HEK293T (cell line): ENCODE results near the gene CFAP299.

Experiments used
- ARNT ChIP-seq: fragments of 450-650 bp; IDR thresholded peaks from 2 replicates; pipeline ENCODE4 v1.6.1; 2017; ENCODE audit warnings: mild to moderate bottlenecking
- BHLHE40 ChIP-seq: fragments of 450-650 bp; IDR thresholded peaks from 2 replicates; pipeline ENCODE4 v1.6.1; 2016; ENCODE audit warnings: mild to moderate bottlenecking, moderate library complexity, borderline replicate concordance
- CTBP1 ChIP-seq: fragments of 450-650 bp; IDR thresholded peaks from 2 replicates; pipeline ENCODE4 v1.6.1; 2016; ENCODE audit warnings: borderline replicate concordance
- ELF4 ChIP-seq: fragments of 450-650 bp; IDR thresholded peaks from 2 replicates; pipeline ENCODE4 v1.6.1; 2017; ENCODE audit warnings: antibody characterized with exemption
- FOXA1 ChIP-seq: fragments of 450-650 bp; IDR thresholded peaks from 2 replicates; pipeline ENCODE4 v1.6.1; 2016; ENCODE audit warnings: mild to moderate bottlenecking
- FOXK2 ChIP-seq: fragments of 450-650 bp; IDR thresholded peaks from 2 replicates; pipeline ENCODE4 v1.6.1; 2016; ENCODE audit warnings: mild to moderate bottlenecking
- FOXM1 ChIP-seq: fragments of 450-650 bp; IDR thresholded peaks from 2 replicates; pipeline ENCODE4 v1.6.1; 2017; ENCODE audit warnings: mild to moderate bottlenecking, borderline replicate concordance
- HDGF ChIP-seq: fragments of 450-650 bp; IDR thresholded peaks from 2 replicates; pipeline ENCODE4 v1.6.1; 2017; ENCODE audit warnings: antibody characterized with exemption, borderline replicate concordance
- NFRKB ChIP-seq: fragments of 450-650 bp; IDR thresholded peaks from 2 replicates; pipeline ENCODE4 v1.6.1; 2016; ENCODE audit warnings: mild to moderate bottlenecking, moderate library complexity
- SP1 ChIP-seq: fragments of 450-650 bp; IDR thresholded peaks from 2 replicates; pipeline ENCODE4 v1.6.1; 2017
- SUZ12 ChIP-seq: fragments of 450-650 bp; IDR thresholded peaks from 2 replicates; pipeline ENCODE4 v1.6.1; 2016; ENCODE audit warnings: mild to moderate bottlenecking
- TARDBP ChIP-seq: fragments of 450-650 bp; IDR thresholded peaks from 2 replicates; pipeline ENCODE4 v1.6.1; 2016
- ZNF384 ChIP-seq: fragments of 450-650 bp; IDR thresholded peaks from 2 replicates; pipeline ENCODE4 v1.6.1; 2016
- TF ChIP-seq, protein P1 (sequence below): fragments of 450-650 bp; IDR thresholded peaks from 2 replicates; pipeline ENCODE4 v1.6.1; 2016

DNA sequence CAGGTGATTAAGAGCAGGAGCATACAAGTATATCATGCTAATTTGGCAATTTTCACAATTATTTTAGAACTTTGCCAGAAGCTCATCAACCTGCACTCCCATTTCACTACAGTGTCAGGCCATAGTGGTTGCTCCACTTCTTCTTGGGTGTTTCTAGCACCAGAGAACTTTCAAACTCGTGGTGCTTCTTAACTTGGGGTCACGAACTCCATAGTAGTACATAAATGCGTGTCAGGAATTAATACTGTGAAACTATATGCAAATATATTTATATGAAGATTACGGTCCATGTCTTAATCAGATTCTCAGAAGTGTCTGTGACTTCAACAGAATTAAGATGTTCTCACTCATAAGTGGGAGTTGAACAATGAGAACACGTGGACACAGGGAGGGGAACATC lies 440.6 kb downstream of the CFAP299 start:
- TF ChIP-seq FOXA1 = no peak
- TF ChIP-seq HDGF = no peak
- TF ChIP-seq ELF4 = no peak
- no peak for TF ChIP-seq CTBP1
- no peak for TF ChIP-seq SUZ12
- no peak for TF ChIP-seq ZNF384
- TF ChIP-seq ARNT = no peak
- TF ChIP-seq FOXM1 = no peak
- TF ChIP-seq SP1 = no peak
- TF ChIP-seq, protein P1, sequence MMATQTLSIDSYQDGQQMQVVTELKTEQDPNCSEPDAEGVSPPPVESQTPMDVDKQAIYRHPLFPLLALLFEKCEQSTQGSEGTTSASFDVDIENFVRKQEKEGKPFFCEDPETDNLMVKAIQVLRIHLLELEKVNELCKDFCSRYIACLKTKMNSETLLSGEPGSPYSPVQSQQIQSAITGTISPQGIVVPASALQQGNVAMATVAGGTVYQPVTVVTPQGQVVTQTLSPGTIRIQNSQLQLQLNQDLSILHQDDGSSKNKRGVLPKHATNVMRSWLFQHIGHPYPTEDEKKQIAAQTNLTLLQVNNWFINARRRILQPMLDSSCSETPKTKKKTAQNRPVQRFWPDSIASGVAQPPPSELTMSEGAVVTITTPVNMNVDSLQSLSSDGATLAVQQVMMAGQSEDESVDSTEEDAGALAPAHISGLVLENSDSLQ = no peak
- no peak for TF ChIP-seq BHLHE40
- no peak for TF ChIP-seq FOXK2
- TF ChIP-seq TARDBP = no peak
- no peak for TF ChIP-seq NFRKB
